Stimulated activated CD8-positive, alpha-beta memory T cell treated with anti-CD3 and anti-CD28 coated beads, Interleukin-7, amount 100 ng/mL, for 48 hours (primary cell): ENCODE measurements around the gene GAS5.
"Not testable (repeated sequence)": the region's sequence is repeated elsewhere in the genome, so short reads cannot be mapped to it uniquely, and the experiment has no call there.

Experiments used
- DNase-seq, 2 donors: peaks; one replicate each; pipeline ENCODE4 v3.0.0-alpha.2; 2020; ENCODE audit warnings: low read depth in 1 of 2; ENCODE audit errors: extremely low read depth in 1 of 2

The GAS5 gene

GRCh38 chr1:173870252-173871075, 2.7 kb upstream of the GAS5 start:
- no peak for DNase-seq

GRCh38 chr1:173869021-173869359, 1.2 kb upstream of the GAS5 start:
- no peak for DNase-seq

- DNase-seq = peak; percentile 90 to 92
Measured at GRCh38 chr1:173868266-173869020, 654 bp upstream of the GAS5 start, which contains the start of gene ZBTB37. ZBTB37 (plus strand) TSS chr1:173868380; CDS start chr1:173870226, 1,846 bp downstream.

GRCh38 chr1:173867141-173867752, 542 bp downstream of the GAS5 start:
- no peak for DNase-seq

DNA sequence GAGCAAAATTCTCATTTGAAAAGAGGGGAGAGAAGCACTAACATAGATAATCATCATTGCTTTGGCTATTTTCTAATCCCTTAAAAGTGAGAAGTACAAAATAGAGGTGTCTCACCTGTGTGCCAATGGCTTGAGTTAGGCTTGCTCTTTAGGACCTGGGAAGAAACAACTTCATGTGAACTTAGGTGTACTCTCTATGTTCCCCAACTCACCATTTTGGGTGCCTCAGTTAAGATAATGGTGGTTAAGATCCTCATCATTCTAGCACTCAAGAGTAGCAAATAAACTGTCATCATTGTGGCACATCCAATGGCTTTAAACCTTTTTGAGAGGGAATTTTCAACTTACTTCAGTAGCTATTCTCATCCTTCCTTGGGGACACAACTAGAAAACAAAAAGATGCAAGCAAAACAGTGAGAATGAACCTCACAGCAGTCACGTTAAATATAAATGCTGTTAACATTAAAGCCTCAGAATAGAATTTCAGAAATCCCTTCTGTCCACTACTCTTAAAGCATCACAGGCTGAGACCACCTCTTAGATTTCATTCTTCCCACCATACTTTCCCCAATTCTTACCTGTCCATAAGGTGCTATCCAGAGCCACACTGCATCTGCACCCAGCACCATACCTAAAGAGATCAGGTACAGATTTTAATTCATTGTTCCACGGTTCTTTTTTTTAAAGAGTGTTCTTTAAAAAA, 1.2 kb downstream of the GAS5 start:
- no peak for DNase-seq

GRCh38 chr1:173865468-173866164, 2.2 kb downstream of the GAS5 start:
- DNase-seq = no peak

- DNase-seq = no peak
Measured at GRCh38 chr1:173864179-173864867, 3.5 kb downstream of the GAS5 start.

- no peak for DNase-seq
Measured at GRCh38 chr1:173863224-173864161, 4.3 kb downstream of the GAS5 start.

GRCh38 chr1:173862769-173863223, 5.0 kb downstream of the GAS5 start:
- no peak for DNase-seq

- DNase-seq = not testable (repeated sequence)
Measured at GRCh38 chr1:173862146-173862768, 5.5 kb downstream of the GAS5 start.

- no peak for DNase-seq
Measured at GRCh38 chr1:173861731-173862145, 6.1 kb downstream of the GAS5 start.

DNA sequence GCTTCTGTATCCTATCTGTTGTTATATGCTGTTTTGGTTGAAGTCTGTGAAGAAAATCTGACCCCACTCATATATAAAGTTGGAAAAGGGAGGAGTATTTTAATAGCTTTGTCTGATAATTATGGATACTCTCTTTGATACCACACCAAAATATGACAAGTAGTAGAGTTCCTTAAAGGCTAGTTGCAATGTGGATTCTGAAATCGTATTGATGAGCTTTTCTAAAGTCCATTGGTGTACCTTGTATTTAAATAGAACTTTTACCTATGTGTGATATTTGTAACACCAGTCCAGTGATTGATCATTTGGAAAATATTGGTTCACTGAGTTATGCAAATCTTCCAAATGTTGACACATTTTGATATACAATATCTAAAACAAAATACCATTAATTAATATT, 7.7 kb downstream of the GAS5 start:
- no peak for DNase-seq

- not testable (repeated sequence) for DNase-seq
Measured at GRCh38 chr1:173859547-173859946, 8.2 kb downstream of the GAS5 start.

DNA sequence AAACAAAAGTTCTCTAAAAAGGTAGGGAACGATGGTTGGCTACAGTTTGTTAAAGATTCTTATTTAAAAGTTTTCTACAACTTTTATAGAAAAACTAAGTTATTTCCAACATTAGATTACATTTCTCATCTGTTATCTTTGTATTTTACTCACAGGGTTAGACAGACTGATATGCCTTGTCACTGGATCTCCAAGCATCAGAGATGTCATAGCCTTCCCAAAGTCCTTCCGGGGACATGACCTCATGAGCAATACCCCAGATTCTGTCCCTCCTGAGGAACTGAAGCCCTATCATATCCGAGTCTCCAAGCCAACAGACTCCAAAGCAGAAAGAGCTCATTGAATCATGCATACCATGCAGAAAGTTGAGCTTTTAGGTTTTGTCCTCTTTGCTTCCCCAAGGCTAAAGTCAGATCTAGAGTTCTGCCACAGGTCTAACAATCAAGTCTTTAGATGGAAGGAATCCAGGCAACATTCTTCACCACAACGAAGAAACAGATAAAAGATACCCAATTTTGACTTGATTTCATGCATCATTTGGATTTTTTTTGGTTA, 10.3 kb downstream of the GAS5 start:
- DNase-seq = no peak

DNA sequence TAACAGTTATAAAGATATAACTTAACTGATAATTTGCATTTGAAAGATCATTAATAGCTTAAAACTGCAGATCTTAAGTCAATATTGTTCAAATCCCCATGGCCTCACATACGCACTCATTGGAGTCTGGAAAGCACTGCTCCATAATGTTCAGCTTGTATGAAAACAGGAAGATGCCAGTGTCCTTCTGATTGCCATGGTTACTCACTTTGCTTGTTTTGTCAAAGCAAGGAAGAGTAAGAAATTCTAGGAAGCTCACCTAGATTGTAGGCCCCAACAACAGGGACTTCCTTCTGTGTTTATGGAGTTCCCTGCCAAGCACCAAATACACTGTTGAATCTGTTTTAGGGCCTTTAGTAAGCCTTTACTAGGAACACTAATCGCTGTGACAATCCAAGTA, 10.9 kb downstream of the GAS5 start:
- no peak for DNase-seq

DNA sequence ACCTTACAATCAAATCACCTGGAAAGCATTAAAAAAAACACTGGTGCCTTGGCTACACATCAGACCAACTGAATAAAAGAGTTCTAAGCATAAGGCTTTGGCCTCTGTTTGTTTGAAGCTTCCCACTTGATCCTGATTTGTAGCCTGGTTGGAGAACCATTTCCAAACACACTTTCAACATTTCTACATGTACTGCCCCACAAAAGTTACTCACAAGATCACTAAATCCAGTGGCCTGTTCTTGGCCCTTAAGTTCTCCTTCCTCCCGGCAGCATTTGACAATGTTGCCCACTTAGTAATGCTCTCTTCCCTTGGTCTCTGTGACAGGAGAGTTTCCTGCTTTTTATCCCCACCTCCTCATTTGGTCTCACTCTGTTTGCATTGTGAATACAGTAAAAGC, 11.8 kb downstream of the GAS5 start:
- DNase-seq = no peak

GRCh38 chr1:173853074-173853473, 14.7 kb downstream of the GAS5 start:
- no peak for DNase-seq

GRCh38 chr1:173852105-173852504, 15.7 kb downstream of the GAS5 start:
- DNase-seq = no peak
